NCI-H1105 (cell line): ENCODE data around the gene PDGFD.
"Not testable (repeated sequence)": the region's sequence is repeated elsewhere in the genome, so short reads cannot be mapped to it uniquely, and the experiment has no call there.

Experiments used
- DNase-seq: peaks from one replicate; lab custom pipeline; 2025; lab: John Stamatoyannopoulos, UW

PDGFD gene

GRCh38 chr11:104054911-104055529 is 108.9 kb downstream of the PDGFD start:
- DNase-seq = no peak

GRCh38 chr11:104053743-104054478 is 110.0 kb downstream of the PDGFD start:
- DNase-seq = no peak

- no peak for DNase-seq
Measured at GRCh38 chr11:104051778-104052177, 112.2 kb downstream of the PDGFD start.

- no peak for DNase-seq
Measured at GRCh38 chr11:104049116-104049515, 114.8 kb downstream of the PDGFD start.

GRCh38 chr11:104046858-104047257 is 117.1 kb downstream of the PDGFD start:
- DNase-seq = not testable (repeated sequence)

- DNase-seq = no peak
Measured at GRCh38 chr11:104046331-104046730, 117.6 kb downstream of the PDGFD start.

- DNase-seq = no peak
Measured at GRCh38 chr11:104043678-104044239, 120.2 kb downstream of the PDGFD start.

- DNase-seq = no peak
Measured at GRCh38 chr11:104043142-104043541, 120.8 kb downstream of the PDGFD start.

- no peak for DNase-seq
Measured at GRCh38 chr11:104041792-104042191, 122.2 kb downstream of the PDGFD start.

- DNase-seq = no peak
Measured at GRCh38 chr11:104036995-104037394, 127.0 kb downstream of the PDGFD start.

- DNase-seq = no peak
Measured at GRCh38 chr11:104036588-104036987, 127.4 kb downstream of the PDGFD start, which contains the start of gene DDI1. Gene DDI1, plus strand, starts transcription at chr11:104036640. Its CDS starts 183 bp downstream, at chr11:104036823.

GRCh38 chr11:104033561-104033960 is 130.4 kb downstream of the PDGFD start:
- no peak for DNase-seq

- no peak for DNase-seq
Measured at GRCh38 chr11:104033134-104033533, 130.8 kb downstream of the PDGFD start.

- DNase-seq = no peak
Measured at GRCh38 chr11:104028476-104029263, 135.3 kb downstream of the PDGFD start.

- DNase-seq = no peak
Measured at GRCh38 chr11:104024572-104024971, 139.4 kb downstream of the PDGFD start.

GRCh38 chr11:104015649-104016415 is 148.1 kb downstream of the PDGFD start:
- no peak for DNase-seq

- DNase-seq = no peak
Measured at GRCh38 chr11:104011044-104011443, 152.9 kb downstream of the PDGFD start.

GRCh38 chr11:104009744-104010143 is 154.2 kb downstream of the PDGFD start:
- DNase-seq = no peak

- no peak for DNase-seq
Measured at GRCh38 chr11:104005234-104005855, 158.6 kb downstream of the PDGFD start.

- DNase-seq = no peak
Measured at GRCh38 chr11:104003491-104003890, 160.5 kb downstream of the PDGFD start.

GRCh38 chr11:104001561-104002056 is 162.3 kb downstream of the PDGFD start:
- DNase-seq = no peak
